Measurements from ENCODE around the gene SIGLEC5. TPM values are rescaled to one million over a fixed set of nuclear protein-coding genes. Genes with fewer than 3 reads are reported as not detected.
A peak's percentile ranks its signal among the peaks of the same experiment; 100 is the strongest.

The SIGLEC5 gene
- total RNA-seq, 1 donor from 2014 or later, result 0.49 TPM

GRCh38 chr19:51610576-51610975, 19.6 kb downstream of the SIGLEC5 start:
- Histone ChIP-seq H3K27me3 (no peaks in the 10 kb centered on the region), H3K4me1 (no peaks in the 10 kb centered on the region), H3K27ac (no peak overlapping the region), H3K4me3 (no peak overlapping the region), H3K9me3 (no peaks in the 10 kb centered on the region), H3K36me3 (no peaks in the 10 kb centered on the region)
- TF ChIP-seq POLR2A (IDR thresholded peaks at IDR 0.05) (no peak), CTCF (IDR thresholded peaks at IDR 0.05) (no peak), POLR2AphosphoS5 (IDR thresholded peaks at IDR 0.05; ENCODE audit: insufficient read depth in 1 of 2, low read depth in 1 of 2) (no peak)
- intact Hi-C loops (cut with DNase I), result no loop called here
- no peak for DNase-seq (ENCODE audit: extremely low spot score in 2 of 2)

DNA sequence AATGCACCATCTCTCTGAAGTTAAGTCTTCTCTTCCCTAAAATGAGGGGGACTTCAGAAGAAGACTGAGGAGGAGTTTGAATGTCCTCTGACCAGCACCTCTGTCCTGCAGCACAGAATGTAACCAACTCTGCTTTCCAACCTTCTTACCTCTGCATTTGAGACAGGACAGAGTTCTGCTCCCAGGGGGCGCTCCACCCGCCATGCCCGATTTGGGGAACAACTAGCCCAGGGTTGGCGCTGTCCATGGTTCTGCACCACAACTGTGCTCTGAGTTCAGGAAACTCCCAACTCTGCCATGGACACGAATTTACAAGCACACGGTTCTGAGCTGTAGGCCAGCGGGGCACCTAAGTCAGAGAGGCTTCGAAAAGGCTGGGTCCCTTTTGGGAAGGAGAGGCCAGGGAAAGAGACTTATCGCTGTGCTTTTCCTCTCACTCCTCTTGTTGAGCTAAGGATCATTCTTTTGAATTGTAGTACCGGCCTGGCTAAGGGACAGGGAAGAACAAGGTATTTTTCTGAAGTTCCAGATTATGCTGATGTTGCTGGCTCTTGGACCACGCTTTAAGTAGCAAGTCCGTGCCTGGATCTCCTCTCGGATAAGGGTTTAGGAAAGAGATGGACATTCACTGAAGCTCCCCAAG, 22.2 kb downstream of the SIGLEC5 start:
- intact Hi-C loops (cut with DNase I), result no loop called here
- Histone ChIP-seq H3K9me3 (no peaks in the 10 kb centered on the region), H3K36me3 (no peaks in the 10 kb centered on the region), H3K4me1 (no peaks in the 10 kb centered on the region), H3K4me3 (no peak overlapping the region), H3K27ac (no peak overlapping the region), H3K27me3 (no peaks in the 10 kb centered on the region)
- peak in 1 of 3 experiments; percentile 14 for TF ChIP-seq CTCF (IDR thresholded peaks at IDR 0.05)
- no peak for TF ChIP-seq POLR2AphosphoS5 (IDR thresholded peaks at IDR 0.05; ENCODE audit: insufficient read depth in 1 of 2, low read depth in 1 of 2)
- no peak for DNase-seq (ENCODE audit: extremely low spot score in 2 of 2)

DNA sequence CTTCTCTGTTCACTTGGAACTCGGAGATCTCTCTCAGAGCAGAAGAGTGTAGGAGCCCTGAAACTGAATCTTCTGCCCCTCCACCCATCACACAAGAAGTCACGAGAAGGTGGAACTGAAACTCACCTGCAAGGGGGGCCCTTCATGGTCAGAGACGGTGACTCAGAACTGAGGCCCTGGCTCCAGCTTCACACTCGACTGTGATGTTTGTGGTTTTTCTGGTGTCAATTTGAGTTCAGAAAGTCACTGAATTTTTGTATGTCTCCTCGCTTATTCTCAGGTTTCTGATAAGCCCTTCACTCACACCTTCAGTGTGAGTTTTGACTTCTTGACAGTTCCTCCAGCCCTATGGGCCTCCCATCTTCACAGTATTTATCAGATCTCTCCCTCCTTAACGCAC, 23.1 kb downstream of the SIGLEC5 start:
- Histone ChIP-seq H3K4me3 (no peak overlapping the region), H3K36me3 (no peaks in the 10 kb centered on the region), H3K4me1 (no peaks in the 10 kb centered on the region), H3K27me3 (no peaks in the 10 kb centered on the region), H3K9me3 (no peaks in the 10 kb centered on the region), H3K27ac (no peak overlapping the region)
- no peak for TF ChIP-seq POLR2A (IDR thresholded peaks at IDR 0.05)
- TF ChIP-seq POLR2AphosphoS5 (IDR thresholded peaks at IDR 0.05; ENCODE audit: insufficient read depth in 1 of 2, low read depth in 1 of 2), result no peak
- TF ChIP-seq CTCF (IDR thresholded peaks at IDR 0.05), result no peak
- intact Hi-C loops (cut with DNase I), result no loop called here
- DNase-seq (ENCODE audit: extremely low spot score in 2 of 2), result no peak

DNA sequence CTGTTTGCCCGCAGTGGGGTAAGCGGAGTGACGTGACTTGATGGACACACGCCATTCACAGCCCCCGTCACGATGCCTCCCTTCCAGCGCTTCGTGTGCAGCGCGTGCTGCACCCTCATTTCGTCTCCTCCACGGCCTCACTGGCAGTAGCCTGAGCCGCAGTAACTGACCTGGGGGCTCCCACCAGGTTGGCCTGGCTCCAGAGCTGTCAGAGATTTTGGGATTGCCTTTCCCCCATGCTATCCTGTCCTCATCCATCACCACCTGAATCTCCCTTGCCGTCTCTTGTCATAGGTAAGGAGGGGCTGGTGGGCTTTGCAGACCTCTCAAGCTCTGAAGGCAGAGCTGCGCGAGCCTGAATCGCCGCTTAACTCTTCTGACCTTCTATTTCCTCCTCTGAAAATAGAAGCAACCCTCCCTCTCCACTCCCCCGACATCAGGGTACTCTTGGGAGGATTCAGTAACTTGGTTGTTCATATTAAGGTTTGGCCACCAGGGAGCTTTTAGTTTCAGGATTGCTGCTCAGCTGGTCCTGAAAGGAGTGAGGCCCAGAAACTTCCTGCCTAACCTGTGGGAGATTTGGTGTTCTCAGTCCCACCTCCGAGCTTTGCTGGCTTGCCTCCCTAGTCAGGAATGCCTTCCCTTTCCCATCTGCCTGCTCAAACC, 27.9 kb downstream of the SIGLEC5 start:
- H3K27ac ChIP-seq, result no peak overlapping the region
- DNase-seq (ENCODE audit: extremely low spot score in 2 of 2), result no peak
- H3K36me3 ChIP-seq, result no peaks in the 10 kb centered on the region
- H3K9me3 ChIP-seq, result no peaks in the 10 kb centered on the region
- H3K4me3 ChIP-seq, result no peak overlapping the region
- H3K27me3 ChIP-seq, result peaks cover 4% of the 10 kb centered on the region
- H3K4me1 ChIP-seq, result no peaks in the 10 kb centered on the region
- TF ChIP-seq CTCF (IDR thresholded peaks at IDR 0.05) (no peak), POLR2AphosphoS5 (IDR thresholded peaks at IDR 0.05; ENCODE audit: insufficient read depth in 1 of 2, low read depth in 1 of 2) (no peak), POLR2A (IDR thresholded peaks at IDR 0.05) (no peak)
- intact Hi-C loops (cut with DNase I), result no loop called here

DNA sequence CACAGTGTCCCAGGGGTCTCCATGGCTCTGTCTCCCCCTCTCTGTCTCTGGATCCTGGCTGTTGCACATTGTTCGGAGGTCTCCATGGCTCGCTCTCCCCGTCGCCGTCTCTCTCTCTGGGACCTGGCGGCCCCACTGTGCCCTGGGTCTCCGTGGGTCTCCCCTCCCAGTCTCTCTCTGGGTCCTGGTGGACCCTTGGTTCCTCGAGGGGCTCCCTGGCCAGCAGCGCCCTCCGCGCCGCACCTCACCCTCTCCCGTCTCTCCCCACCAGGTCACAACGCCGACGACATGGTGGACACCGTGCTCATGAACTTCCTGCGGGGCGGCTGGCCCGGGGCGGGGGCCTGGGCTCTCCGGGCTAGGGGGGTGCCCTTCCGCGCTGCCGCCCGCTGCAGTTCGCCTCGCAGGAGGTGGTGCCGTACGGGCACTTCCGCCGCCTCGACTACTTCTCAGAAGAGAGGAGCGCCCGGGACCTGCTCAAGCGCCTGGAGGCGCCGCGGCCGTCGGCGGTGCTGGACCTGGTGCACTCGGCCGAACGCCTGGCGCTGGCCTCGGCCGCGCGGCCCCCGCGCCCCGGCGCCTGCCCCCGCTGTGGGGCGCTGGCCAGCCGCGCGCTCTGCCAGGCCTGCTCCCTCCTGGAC, 29.1 kb downstream of the SIGLEC5 start:
- no peak for DNase-seq (ENCODE audit: extremely low spot score in 2 of 2)
- TF ChIP-seq POLR2A (IDR thresholded peaks at IDR 0.05) (no peak), CTCF (IDR thresholded peaks at IDR 0.05) (no peak), POLR2AphosphoS5 (IDR thresholded peaks at IDR 0.05; ENCODE audit: insufficient read depth in 1 of 2, low read depth in 1 of 2) (no peak)
- no peak overlapping the region for H3K4me3 ChIP-seq
- H3K27me3 ChIP-seq, result peaks cover 4% of the 10 kb centered on the region
- H3K4me1 ChIP-seq, result no peaks in the 10 kb centered on the region
- no peaks in the 10 kb centered on the region for H3K36me3 ChIP-seq
- no peak overlapping the region for H3K27ac ChIP-seq
- no peaks in the 10 kb centered on the region for H3K9me3 ChIP-seq
- intact Hi-C loops (cut with DNase I), result no loop called here
